HG03135 (cell line): ENCODE data around the gene MARF1.
"Not testable (repeated sequence)": the region's sequence is repeated elsewhere in the genome, so short reads cannot be mapped to it uniquely, and the experiment has no call there.

Source experiments
- ATAC-seq: cut with Tn5 transposase; IDR thresholded peaks from one replicate; pipeline ENCODE4 v1.9.1; 2021; ENCODE audit warnings: mild to moderate bottlenecking, moderate library complexity; ENCODE audit not compliant: unreplicated experiment

MARF1 gene

GRCh38 chr16:15643048-15643945, at the start of gene MARF1:
Gene MARF1, minus strand, starts transcription at chr16:15643154. Its CDS starts 3,921 bp downstream, at chr16:15639233.
- peak; percentile 42 for ATAC-seq

- ATAC-seq, result not testable (repeated sequence)
These were observed 49.6 kb upstream of the MARF1 start for GRCh38 chr16:15692508-15692907.

GRCh38 chr16:15691046-15691445, 48.1 kb upstream of the MARF1 start:
- no peak for ATAC-seq

- no peak for ATAC-seq
These were observed 47.3 kb upstream of the MARF1 start for GRCh38 chr16:15690296-15690695.

GRCh38 chr16:15689290-15689689, 46.3 kb upstream of the MARF1 start:
- ATAC-seq, result no peak

GRCh38 chr16:15686287-15686686, 43.3 kb upstream of the MARF1 start:
- no peak for ATAC-seq

- no peak for ATAC-seq
These were observed 39.2 kb upstream of the MARF1 start for GRCh38 chr16:15682105-15682570.

GRCh38 chr16:15677447-15677846, 34.5 kb upstream of the MARF1 start:
- no peak for ATAC-seq

GRCh38 chr16:15676506-15676905, 33.6 kb upstream of the MARF1 start:
- ATAC-seq, result no peak

GRCh38 chr16:15674571-15674970, 31.6 kb upstream of the MARF1 start:
- no peak for ATAC-seq

- no peak for ATAC-seq
These were observed 29.7 kb upstream of the MARF1 start for GRCh38 chr16:15672514-15673167.

GRCh38 chr16:15672127-15672513, 29.2 kb upstream of the MARF1 start:
- ATAC-seq, result not testable (repeated sequence)

- ATAC-seq, result no peak
These were observed 28.7 kb upstream of the MARF1 start for GRCh38 chr16:15671530-15672117.

- ATAC-seq, result no peak
These were observed 24.3 kb upstream of the MARF1 start for GRCh38 chr16:15667091-15667742.

GRCh38 chr16:15665107-15665506, 22.2 kb upstream of the MARF1 start:
- ATAC-seq, result no peak

- ATAC-seq, result no peak
These were observed 17.2 kb upstream of the MARF1 start for GRCh38 chr16:15660203-15660601.

GRCh38 chr16:15658556-15658955, 15.6 kb upstream of the MARF1 start:
- ATAC-seq, result no peak

- ATAC-seq, result no peak
These were observed 15.2 kb upstream of the MARF1 start for GRCh38 chr16:15658149-15658548.

- ATAC-seq, result not testable (repeated sequence)
These were observed 12.6 kb upstream of the MARF1 start for GRCh38 chr16:15655561-15655960.

- ATAC-seq, result no peak
These were observed 11.6 kb upstream of the MARF1 start for GRCh38 chr16:15654591-15654990.

GRCh38 chr16:15653227-15653626, 10.3 kb upstream of the MARF1 start:
- no peak for ATAC-seq
